B cell (primary cell): Measurements from ENCODE around the gene WDR86. TPM values are rescaled to one million over a fixed set of nuclear protein-coding genes. Genes with fewer than 3 reads are reported as not detected.

Experiments used
- ATAC-seq: fragments of 200-7000 bp; cut with Tn5 transposase; one replicate; pipeline ENCODE4 v1.10.0; 2021; ENCODE audit warnings: low read depth, mild to moderate bottlenecking, moderate number of reproducible peaks, moderate library complexity
- CTCF ChIA-PET: fragments of 350-600 bp; sonication (Branson Sonifier 250); formaldehyde crosslinking; loops from one replicate; lab custom pipeline; 2021; ENCODE audit warnings: antibody characterized with exemption, inconsistent platforms; lab: Charles Lee
- POLR2A ChIA-PET: fragments of 350-600 bp; sonication (Branson Sonifier 250); formaldehyde crosslinking; loops from one replicate; lab custom pipeline; 2021; ENCODE audit warnings: antibody characterized with exemption; lab: Charles Lee
- DNase-seq: peaks from one replicate; pipeline ENCODE4 v3.0.0; 2013
- H2AFZ ChIP-seq: 2 replicates; pipeline ENCODE4 v1.6.1; 2012; ENCODE audit warnings: mild to moderate bottlenecking, low read depth, low read length; ENCODE audit not compliant: insufficient read depth, poor library complexity, severe bottlenecking
- H3K27ac ChIP-seq, 2 donors: 1 replicate in 1 of 2; 2 replicates in 1 of 2; pipeline ENCODE4 v1.5.1; 2012 to 2013; ENCODE audit warnings: low read length in 2 of 2, mild to moderate bottlenecking in 2 of 2, moderate library complexity in 1 of 2
- H3K27me3 ChIP-seq, 4 experiments: fragments of 200-600 bp in 1 of 4; sonication (generic) in 1 of 4; replicated peaks in 1 of 4; 1 replicate in 2 of 4; 2 replicates in 2 of 4; pipeline versions ENCODE4 v1.6.1 to v1.7.0; 2013 to 2016; ENCODE audit warnings: low read length in 3 of 4, mild to moderate bottlenecking in 2 of 4, mixed read lengths in 1 of 4, moderate library complexity in 1 of 4; ENCODE audit not compliant: insufficient read depth in 4 of 4, control insufficient read depth in 3 of 4; ENCODE audit errors: control extremely low read depth in 1 of 4
- H3K36me3 ChIP-seq, 2 experiments: replicated peaks in 1 of 2; 1 replicate in 1 of 2; 2 replicates in 1 of 2; pipeline versions ENCODE4 v1.6.1 to v1.7.1; 2013; ENCODE audit warnings: low read length in 1 of 2; ENCODE audit not compliant: insufficient read depth in 2 of 2, control insufficient read depth in 1 of 2; ENCODE audit errors: control extremely low read depth in 1 of 2, extremely low read depth in 1 of 2
- H3K4me1 ChIP-seq, 2 donors: fragments of 200-600 bp in 1 of 2; sonication (generic) in 1 of 2; 1 replicate in 1 of 2; 2 replicates in 1 of 2; pipeline versions ENCODE4 v1.5.1 to v1.6.1; 2013 to 2017; ENCODE audit warnings: low read length in 2 of 2; ENCODE audit not compliant: control insufficient read depth in 2 of 2, insufficient read depth in 2 of 2
- H3K4me2 ChIP-seq: replicated peaks from 2 replicates; pipeline ENCODE3; 2012; ENCODE audit warnings: mild to moderate bottlenecking, low read depth, low read length; ENCODE audit not compliant: poor library complexity, severe bottlenecking
- H3K4me3 ChIP-seq, 5 experiments: fragments of 200-600 bp in 1 of 5; sonication (generic) in 1 of 5; 1 replicate in 3 of 5; 2 replicates in 2 of 5; pipeline versions ENCODE4 v1.5.1 to v1.7.0; 2011 to 2016; ENCODE audit warnings: low read length in 4 of 5, mild to moderate bottlenecking in 4 of 5, low read depth in 2 of 5, control low read depth in 1 of 5, moderate library complexity in 1 of 5; ENCODE audit not compliant: insufficient read depth in 1 of 5; ENCODE audit errors: control extremely low read depth in 1 of 5, extremely low read depth in 1 of 5
- H3K79me2 ChIP-seq: fragments of 200-600 bp; sonication (generic); one replicate; pipeline ENCODE4 v1.6.0; 2016; ENCODE audit warnings: low read length; ENCODE audit not compliant: control insufficient read depth, insufficient read depth
- H3K9ac ChIP-seq: fragments of 200-600 bp; sonication (generic); 2 replicates; pipeline ENCODE4 v1.6.1; 2017; ENCODE audit warnings: mild to moderate bottlenecking, low read length, moderate library complexity
- H3K9me3 ChIP-seq, 3 donors: one replicate each; pipeline versions ENCODE4 v1.6.1 to v1.7.1; 2013; ENCODE audit warnings: low read length in 2 of 3; ENCODE audit not compliant: control insufficient read depth in 2 of 3, insufficient read depth in 1 of 3; ENCODE audit errors: control extremely low read depth in 1 of 3
- H4K20me1 ChIP-seq: 2 replicates; pipeline ENCODE4 v1.6.0; 2012; ENCODE audit warnings: mild to moderate bottlenecking, low read length; ENCODE audit not compliant: insufficient read depth, control insufficient read depth, poor library complexity, severe bottlenecking
- H3K27ac Mint-ChIP-seq: one replicate; pipeline ENCODE4 v1.8.0; 2021; ENCODE audit warnings: mixed read lengths
- H3K27me3 Mint-ChIP-seq: one replicate; pipeline ENCODE4 v1.8.0; 2021; ENCODE audit warnings: mixed read lengths
- H3K4me1 Mint-ChIP-seq: one replicate; pipeline ENCODE4 v1.8.0; 2021; ENCODE audit warnings: mixed read lengths
- H3K4me3 Mint-ChIP-seq: one replicate; pipeline ENCODE4 v1.8.0; 2021; ENCODE audit warnings: mixed read lengths
- H3K9me3 Mint-ChIP-seq: one replicate; pipeline ENCODE4 v1.8.0; 2022; ENCODE audit warnings: mixed read lengths; ENCODE audit not compliant: insufficient read depth
- EZH2 ChIP-seq: IDR thresholded peaks from 2 replicates; pipeline ENCODE4 v1.6.1; 2012; ENCODE audit warnings: borderline replicate concordance, low read depth, mild to moderate bottlenecking, moderate library complexity, low read length; ENCODE audit not compliant: insufficient read depth, poor library complexity, severe bottlenecking
- whole genome bisulfite sequencing: methylation state at CpG from one replicate; pipeline ENCODE4 v1.1.5; 2013; ENCODE audit warnings: missing lambda C conversion rate; ENCODE audit not compliant: insufficient coverage; 5-methylcytosine and 5-hydroxymethylcytosine counted together
- intact Hi-C: fragments of 100-400 bp; cut with micrococcal nuclease; formaldehyde crosslinking; loops from one replicate; pipeline ENCODE4 v1.10.0; 2022
- polyA plus RNA-seq: library from polyadenylated mRNA; depleted of rRNA; stranded (reverse); fragments of >200 nt; gene quantifications from 2 replicates; pipeline ENCODE4 v1.2.3, GENCODE V29; 2012
- total RNA-seq, 2 donors: library from RNA; stranded (reverse); fragments of 120-200 nt in 1 of 2; gene quantifications; 1 replicate in 1 of 2; 2 replicates in 1 of 2; pipeline versions ENCODE4 v1.2.3 to v1.2.4, GENCODE V29; 2013 to 2022
- TF ChIP-seq, protein P1 (sequence below): fragments of 200-600 bp; IDR thresholded peaks from one replicate; pipeline ENCODE4 v1.8.0; 2022; ENCODE audit warnings: antibody characterized with exemption, mild to moderate bottlenecking

WDR86 gene
- total and polyA plus RNA-seq, 2 donors (not counting 1 experiment from before 2014, with no cell fraction given) = 1.4 to 1.5 TPM

GRCh38 chr7:151343516-151343915, 66.3 kb downstream of the WDR86 start:
- no peak overlapping the region for H3K4me2 ChIP-seq
- H3K4me1 ChIP-seq = peaks cover 32 to 39% of the 10 kb centered on the region in 2 donors
- no peak overlapping the region for H2AFZ ChIP-seq
- H3K79me2 ChIP-seq = peaks cover 52% of the 10 kb centered on the region
- CTCF ChIA-PET = interaction anchor here (1.1 to 4.9 kb wide), 5 partner anchors 7 to 29 kb away, joined by 3 to 55 read pairs (median 4); no protein-coding TSS in a partner anchor
- H3K27ac Mint-ChIP-seq = peak overlapping the region; percentile 56
- peak overlapping the region; percentile 45 for H3K4me3 Mint-ChIP-seq
- intact Hi-C loops = loop anchor here (5.0 kb wide), 2 partner anchors 96 to 261 kb away; partner anchors contain the start of genes FASTK, SMARCD3 and TMUB1
- TF ChIP-seq, protein P1, sequence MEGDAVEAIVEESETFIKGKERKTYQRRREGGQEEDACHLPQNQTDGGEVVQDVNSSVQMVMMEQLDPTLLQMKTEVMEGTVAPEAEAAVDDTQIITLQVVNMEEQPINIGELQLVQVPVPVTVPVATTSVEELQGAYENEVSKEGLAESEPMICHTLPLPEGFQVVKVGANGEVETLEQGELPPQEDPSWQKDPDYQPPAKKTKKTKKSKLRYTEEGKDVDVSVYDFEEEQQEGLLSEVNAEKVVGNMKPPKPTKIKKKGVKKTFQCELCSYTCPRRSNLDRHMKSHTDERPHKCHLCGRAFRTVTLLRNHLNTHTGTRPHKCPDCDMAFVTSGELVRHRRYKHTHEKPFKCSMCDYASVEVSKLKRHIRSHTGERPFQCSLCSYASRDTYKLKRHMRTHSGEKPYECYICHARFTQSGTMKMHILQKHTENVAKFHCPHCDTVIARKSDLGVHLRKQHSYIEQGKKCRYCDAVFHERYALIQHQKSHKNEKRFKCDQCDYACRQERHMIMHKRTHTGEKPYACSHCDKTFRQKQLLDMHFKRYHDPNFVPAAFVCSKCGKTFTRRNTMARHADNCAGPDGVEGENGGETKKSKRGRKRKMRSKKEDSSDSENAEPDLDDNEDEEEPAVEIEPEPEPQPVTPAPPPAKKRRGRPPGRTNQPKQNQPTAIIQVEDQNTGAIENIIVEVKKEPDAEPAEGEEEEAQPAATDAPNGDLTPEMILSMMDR = no peak
- no peak for TF ChIP-seq EZH2
- POLR2A ChIA-PET = no interaction called here
- peaks cover 6% of the 10 kb centered on the region for H4K20me1 ChIP-seq
- H3K27ac ChIP-seq = peak overlapping the region in 1 of 2 donors; percentile 79
- H3K36me3 ChIP-seq = peaks cover 9 to 34% of the 10 kb centered on the region in 2 experiments
- DNase-seq (no peak), ATAC-seq (no peak)
- 97% methylated on average over 3 of the region's 9 CpGs for WGBS
- H3K4me3 ChIP-seq = no peak overlapping the region
- H3K27me3 ChIP-seq = no peaks in the 10 kb centered on the region
- no peaks in the 10 kb centered on the region for H3K27me3 Mint-ChIP-seq
- H3K9me3 ChIP-seq = peaks cover 0 to 17% (median 2%) of the 10 kb centered on the region in 3 donors
- no peak overlapping the region for H3K9ac ChIP-seq
- peaks cover 5% of the 10 kb centered on the region for H3K9me3 Mint-ChIP-seq
- H3K4me1 Mint-ChIP-seq = peaks cover 42% of the 10 kb centered on the region

- CTCF ChIA-PET = interaction anchor here (1.1 to 4.9 kb wide), 5 partner anchors 8 to 29 kb away, joined by 3 to 55 read pairs (median 4); no protein-coding TSS in a partner anchor
- DNase-seq = no peak
- H3K4me3 ChIP-seq = peak overlapping the region; percentile 62 to 100 (median 84)
Observed at GRCh38 chr7:151342811-151343210, 67.0 kb downstream of the WDR86 start.

More at GRCh38 chr7:151342811-151343210, 67.0 kb downstream of the WDR86 start:
- peaks cover 0 to 17% (median 2%) of the 10 kb centered on the region in 3 donors for H3K9me3 ChIP-seq
- Mint-ChIP-seq H3K4me3 (peak overlapping the region; percentile 88), H3K4me1 (peaks cover 39% of the 10 kb centered on the region), H3K9me3 (peaks cover 5% of the 10 kb centered on the region), H3K27ac (no peak overlapping the region), H3K27me3 (no peaks in the 10 kb centered on the region)
- H3K36me3 ChIP-seq = peaks cover 9 to 33% of the 10 kb centered on the region in 2 experiments
- no peak overlapping the region for H2AFZ ChIP-seq
- no peaks in the 10 kb centered on the region for H3K27me3 ChIP-seq
- intact Hi-C loops = loop anchor here (1.0 to 5.0 kb wide), 4 partner anchors 7 to 261 kb away; partner anchors contain the start of genes FASTK, SMARCD3 and TMUB1
- H4K20me1 ChIP-seq = peaks cover 6% of the 10 kb centered on the region
- H3K4me1 ChIP-seq = peaks cover 29 to 36% of the 10 kb centered on the region in 2 donors
- POLR2A ChIA-PET = no interaction called here
- peak overlapping the region; percentile 69 for H3K9ac ChIP-seq
- peak overlapping the region; percentile 69 for H3K4me2 ChIP-seq
- H3K79me2 ChIP-seq = peaks cover 46% of the 10 kb centered on the region
- TF ChIP-seq EZH2 = no peak
- TF ChIP-seq, protein P1 = peak; percentile 25
- whole genome bisulfite sequencing = 66% methylated on average over 4 of the region's 8 CpGs
- H3K27ac ChIP-seq = peak overlapping the region; percentile 79 to 80
- no peak for ATAC-seq
